Daoy (cell line): Measurements from ENCODE around the gene GPR158. TPM values are rescaled to one million over a fixed set of nuclear protein-coding genes. Genes with fewer than 3 reads are reported as not detected.

Experiments used
- DNase-seq: peaks from one replicate; pipeline ENCODE4 v3.0.0-alpha.2; 2015; ENCODE audit warnings: low read depth
- total RNA-seq: library from RNA; depleted of rRNA; stranded (reverse); fragments of >200 nt; shearing (Covaris generic); gene quantifications from 2 replicates; pipeline ENCODE4 v1.2.3, GENCODE V29; 2014

Gene GPR158
- total RNA-seq, 1 experiment from 2014 or later = 4.6 TPM

GRCh38 chr10:25206693-25207414 lies 32.1 kb downstream of the GPR158 start:
- no peak for DNase-seq

- DNase-seq = no peak
Observed at GRCh38 chr10:25209618-25210017, 34.8 kb downstream of the GPR158 start.

- DNase-seq = no peak
Observed at GRCh38 chr10:25210265-25210664, 35.5 kb downstream of the GPR158 start.

GRCh38 chr10:25220156-25220555 lies 45.4 kb downstream of the GPR158 start:
- DNase-seq = no peak

- DNase-seq = no peak
Observed at GRCh38 chr10:25222085-25222660, 47.4 kb downstream of the GPR158 start.

GRCh38 chr10:25226775-25227682 lies 52.2 kb downstream of the GPR158 start:
- peak; percentile 48 for DNase-seq

GRCh38 chr10:25231751-25232150 lies 57.0 kb downstream of the GPR158 start:
- no peak for DNase-seq

GRCh38 chr10:25232204-25232603 lies 57.4 kb downstream of the GPR158 start:
- no peak for DNase-seq

- DNase-seq = no peak
Observed at GRCh38 chr10:25245165-25245564, 70.4 kb downstream of the GPR158 start.

GRCh38 chr10:25257646-25258045 lies 82.8 kb downstream of the GPR158 start:
- DNase-seq = no peak

- no peak for DNase-seq
Observed at GRCh38 chr10:25261110-25261509, 86.3 kb downstream of the GPR158 start.

GRCh38 chr10:25261558-25261957 lies 86.8 kb downstream of the GPR158 start:
- DNase-seq = no peak

- peak; percentile 2 for DNase-seq
Observed at GRCh38 chr10:25263931-25264330, 89.1 kb downstream of the GPR158 start.

- DNase-seq = no peak
Observed at GRCh38 chr10:25278180-25278579, 103.4 kb downstream of the GPR158 start.

- DNase-seq = no peak
Observed at GRCh38 chr10:25280076-25280475, 105.3 kb downstream of the GPR158 start.

- DNase-seq = no peak
Observed at GRCh38 chr10:25280573-25280972, 105.8 kb downstream of the GPR158 start.

- no peak for DNase-seq
Observed at GRCh38 chr10:25285809-25286208, 111.0 kb downstream of the GPR158 start.

- DNase-seq = peak; percentile 6
Observed at GRCh38 chr10:25288181-25288580, 113.4 kb downstream of the GPR158 start.

GRCh38 chr10:25294032-25294926 lies 119.5 kb downstream of the GPR158 start:
- peak; percentile 45 for DNase-seq

GRCh38 chr10:25296324-25296723 lies 121.5 kb downstream of the GPR158 start:
- DNase-seq = no peak

- DNase-seq = no peak
Observed at GRCh38 chr10:25297466-25297865, 122.7 kb downstream of the GPR158 start.

GRCh38 chr10:25300073-25300472 lies 125.3 kb downstream of the GPR158 start:
- DNase-seq = no peak
